A549 (cell line): Measurements from ENCODE around the gene MARCHF10. TPM values are rescaled to one million over a fixed set of nuclear protein-coding genes. Genes with fewer than 3 reads are reported as not detected.

Experiments used
- ATAC-seq, 2 experiments: fragments of 200-7000 bp in 1 of 2; fragments of >200 bp in 1 of 2; cut with Nextera tagmentation in 1 of 2; cut with Tn5 transposase in 1 of 2; 3 replicates each; pipeline versions ENCODE4 v1.8.0 to v1.9.1; 2018 to 2020; ENCODE audit warnings: mild to moderate bottlenecking in 1 of 2, moderate library complexity in 1 of 2
- CTCF ChIA-PET: fragments of 300-600 bp; sonication (Branson Sonifier 250); formaldehyde crosslinking; extraction: SDS; loops from one replicate; lab custom pipeline; 2021; ENCODE audit warnings: antibody characterized with exemption, inconsistent platforms; lab: Yijun Ruan, JAX
- POLR2A ChIA-PET: fragments of 350-600 bp; formaldehyde crosslinking; extraction: SDS; loops from one replicate; lab custom pipeline; 2021; ENCODE audit warnings: antibody characterized with exemption, inconsistent platforms; lab: Yijun Ruan, JAX
- DNase-seq, 2 experiments: peaks; one replicate each; pipeline versions ENCODE4 v3.0.0 to v3.0.0-alpha.2; 2011 to 2016; ENCODE audit warnings: low read depth in 1 of 2, low spot score in 1 of 2
- FAIRE-seq: peaks from 2 replicates; lab custom pipeline; 2011; peaks lifted over from hg19 to GRCh38; lab: Jason Lieb, UNC
- H3K27ac ChIP-seq, 2 experiments: fragments of >200 bp; sonication (Bioruptor Twin); formaldehyde crosslinking; 3 replicates each; pipeline ENCODE4 v1.5.1; 2016 to 2017
- H3K4me1 ChIP-seq: fragments of >200 bp; sonication (Bioruptor Twin); formaldehyde crosslinking; 3 replicates; pipeline ENCODE4 v1.6.1; 2016
- H3K4me2 ChIP-seq: fragments of >200 bp; sonication (Bioruptor Twin); formaldehyde crosslinking; 3 replicates; pipeline ENCODE4 v1.6.1; 2016
- H3K4me3 ChIP-seq: fragments of >200 bp; sonication (Bioruptor Twin); formaldehyde crosslinking; 3 replicates; pipeline ENCODE4 v1.5.1; 2016
- H3K9me3 ChIP-seq: fragments of >200 bp; sonication (Bioruptor Twin); formaldehyde crosslinking; 3 replicates; pipeline ENCODE4 v1.6.1; 2016
- BHLHE40 ChIP-seq: IDR thresholded peaks from 2 replicates; pipeline ENCODE4 v1.6.1; 2012; ENCODE audit warnings: low read depth, low read length, inconsistent platforms
- CBX8 ChIP-seq: fragments of 200-600 bp; sonication (generic); IDR thresholded peaks from 2 replicates; pipeline ENCODE4 v1.6.1; 2016
- CEBPB ChIP-seq, 2 experiments: fragments of >200 bp in 1 of 2; sonication (Bioruptor Twin) in 1 of 2; formaldehyde crosslinking in 1 of 2; IDR thresholded peaks; 2 replicates each; pipeline ENCODE4 v1.6.1; 2012 to 2016
- FOSL2 ChIP-seq, 2 experiments: fragments of 450-650 bp in 1 of 2; fragments of >200 bp in 1 of 2; sonication (Bioruptor Twin) in 1 of 2; formaldehyde crosslinking; IDR thresholded peaks; 2 replicates each; pipeline versions ENCODE4 v1.5.0 to v1.6.1; 2016 to 2020; ENCODE audit warnings: mild to moderate bottlenecking in 1 of 2, moderate library complexity in 1 of 2
- HDAC2 ChIP-seq: fragments of 200-600 bp; sonication (generic); IDR thresholded peaks from 2 replicates; pipeline ENCODE4 v1.6.1; 2016
- HEYL ChIP-seq: fragments of 250-450 bp; sonication (Bioruptor Pico); IDR thresholded peaks from 2 replicates; pipeline ENCODE4 v1.8.0; 2021; ENCODE audit warnings: mild to moderate bottlenecking, moderate library complexity
- HOXA7 ChIP-seq: fragments of 250-450 bp; sonication (Bioruptor Pico); IDR thresholded peaks from 2 replicates; pipeline ENCODE4 v1.5.0; 2020; ENCODE audit warnings: mild to moderate bottlenecking, moderate library complexity
- JUNB ChIP-seq: fragments of >200 bp; sonication (Bioruptor Twin); formaldehyde crosslinking; IDR thresholded peaks from 2 replicates; pipeline ENCODE4 v1.6.1; 2016
- MAFK ChIP-seq: fragments of 450-650 bp; IDR thresholded peaks from 2 replicates; pipeline ENCODE4 v1.6.1; 2014; ENCODE audit not compliant: partially characterized antibody
- MYC ChIP-seq: IDR thresholded peaks from 2 replicates; pipeline ENCODE4 v1.6.1; 2012; ENCODE audit warnings: mild to moderate bottlenecking, inconsistent platforms, low read length, improper control_type of control experiment, borderline replicate concordance
- WGBS: methylation state at CpG from one replicate; pipeline ENCODE4 v1.1.6; 2017; ENCODE audit errors: missing lambda C conversion rate; 5-methylcytosine and 5-hydroxymethylcytosine counted together
- polyA plus RNA-seq, 4 experiments: library from polyadenylated mRNA; depleted of rRNA in 3 of 4; stranded (reverse); fragments of >200 nt; fragmentation: RNase III in 1 of 4; extraction: RNeasy Plus Mini Kit Qiagen cat#74134 plus additional on column Dnase treatment in 1 of 4; gene quantifications; 2 replicates in 3 of 4; 3 replicates in 1 of 4; pipeline ENCODE4 v1.2.3, GENCODE V29; 2011 to 2017
- TF ChIP-seq, protein P1 (sequence below): fragments of >200 bp; sonication (Bioruptor Twin); formaldehyde crosslinking; IDR thresholded peaks from 3 replicates; pipeline ENCODE4 v1.6.1; 2016
- TF ChIP-seq, protein P2 (sequence below): fragments of 450-650 bp; IDR thresholded peaks from 2 replicates; pipeline ENCODE4 v1.6.1; 2014; ENCODE audit warnings: antibody characterized with exemption
- TF ChIP-seq, protein P3 (sequence below): fragments of 250-450 bp; sonication (Bioruptor Pico); IDR thresholded peaks from 2 replicates; pipeline ENCODE4 v1.5.0; 2021; ENCODE audit warnings: mild to moderate bottlenecking, moderate library complexity, borderline replicate concordance

The MARCHF10 gene
- polyA plus RNA-seq, 2 of the 4 experiments (the other 2 are of a cell fraction): 0.43 to 0.57 TPM

DNA sequence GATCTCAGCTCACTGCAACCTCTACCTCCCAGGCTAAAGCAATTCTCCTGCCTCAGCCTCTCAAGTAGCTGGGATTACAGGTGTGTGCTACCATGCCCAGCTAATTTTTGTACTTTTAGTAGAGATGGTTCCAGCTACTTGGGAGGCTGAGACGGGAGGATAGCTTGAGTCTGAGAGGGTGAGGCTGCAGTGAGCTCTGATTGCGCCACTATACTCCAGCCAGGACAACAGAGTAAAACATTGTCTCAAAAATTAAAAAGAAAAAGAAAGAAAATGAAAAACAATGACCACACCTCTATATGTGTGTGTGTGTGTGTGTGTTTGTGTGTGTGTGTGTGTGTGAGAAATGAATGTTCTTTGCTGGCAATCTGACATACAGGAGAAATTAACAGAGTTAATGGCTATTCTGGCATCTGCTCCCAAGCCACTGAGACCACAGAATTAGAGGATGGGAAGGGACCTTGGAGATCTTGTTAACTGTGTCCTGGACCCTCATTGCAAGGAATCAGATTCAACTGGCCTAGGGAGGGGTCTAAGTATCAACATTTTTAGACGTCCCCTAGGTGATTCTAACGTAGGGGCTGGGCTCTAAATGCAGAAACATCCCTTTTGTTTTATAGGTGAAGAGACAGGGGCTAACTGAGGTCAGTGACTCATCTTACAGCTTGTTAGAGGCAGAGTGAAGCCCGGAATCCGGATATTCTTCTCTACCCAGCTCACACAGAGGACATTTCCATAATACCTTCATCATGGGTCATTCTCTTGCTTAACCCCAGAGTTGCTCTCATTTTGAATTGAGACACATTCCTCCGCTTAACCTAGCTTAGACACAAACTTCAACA, 16.4 kb upstream of the MARCHF10 start (continued):
- peak; percentile 88; the same call in 1 of the 2 replicates for TF ChIP-seq FOSL2 (IDR thresholded peaks at IDR 0.05)
- peak; percentile 94 for TF ChIP-seq FOSL2 (CRISPR knock-in tag; IDR thresholded peaks at IDR 0.05)
- TF ChIP-seq, all 56 proteins: peak for 9

DNA sequence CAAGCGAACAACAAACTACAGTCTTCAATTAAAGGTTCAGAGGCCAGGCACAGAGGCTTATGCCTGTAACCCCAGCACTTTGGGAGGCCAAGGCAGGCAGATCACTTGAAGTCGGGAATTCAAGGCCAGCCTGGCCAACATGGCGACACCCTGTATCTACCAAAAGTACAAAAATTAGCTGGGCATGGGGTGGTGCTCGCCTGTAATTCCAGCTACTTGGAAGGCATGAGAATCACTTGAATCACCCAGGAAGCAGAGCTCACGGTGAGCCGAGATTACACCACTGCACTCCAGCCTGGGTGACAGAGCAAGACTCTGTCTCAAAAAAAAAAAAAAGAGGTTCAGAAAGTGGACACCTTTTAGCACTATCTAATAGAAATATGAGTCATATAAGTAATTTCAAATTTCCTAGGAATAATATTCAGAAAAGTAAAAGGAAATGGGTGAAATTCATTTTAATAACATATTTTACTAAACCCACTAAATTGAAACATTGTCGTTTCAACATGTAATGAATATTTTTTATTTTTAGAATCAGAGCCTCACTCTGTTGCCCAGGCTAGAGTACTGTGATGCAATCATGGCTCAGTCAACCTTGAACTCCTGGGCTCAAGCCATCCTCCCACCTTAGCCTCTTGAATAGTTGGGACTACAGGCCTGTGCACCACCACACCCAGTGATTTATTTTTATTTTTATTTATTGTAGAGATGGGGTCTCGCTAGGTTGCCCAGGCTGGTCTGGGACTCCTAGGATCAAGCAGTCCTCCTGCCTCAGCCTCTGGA, 15.2 kb upstream of the MARCHF10 start:
- DNase-seq (peak in 1 of 2 experiments; percentile 60), ATAC-seq (no peak), FAIRE-seq (no peak)
- TF ChIP-seq HDAC2 (no peak), FOSL2 (IDR thresholded peaks at IDR 0.05) (no peak), FOSL2 (CRISPR knock-in tag; IDR thresholded peaks at IDR 0.05) (peak; percentile 46; the same call in 1 of the 2 replicates), MYC (no peak), CBX8 (no peak), HOXA7 (CRISPR knock-in tag) (no peak), HEYL (no peak), CEBPB (IDR thresholded peaks at IDR 0.05) (peak; percentile 60 to 66; a peak in 2 of 4 replicates), JUNB (no peak)
- TF ChIP-seq, protein P1, sequence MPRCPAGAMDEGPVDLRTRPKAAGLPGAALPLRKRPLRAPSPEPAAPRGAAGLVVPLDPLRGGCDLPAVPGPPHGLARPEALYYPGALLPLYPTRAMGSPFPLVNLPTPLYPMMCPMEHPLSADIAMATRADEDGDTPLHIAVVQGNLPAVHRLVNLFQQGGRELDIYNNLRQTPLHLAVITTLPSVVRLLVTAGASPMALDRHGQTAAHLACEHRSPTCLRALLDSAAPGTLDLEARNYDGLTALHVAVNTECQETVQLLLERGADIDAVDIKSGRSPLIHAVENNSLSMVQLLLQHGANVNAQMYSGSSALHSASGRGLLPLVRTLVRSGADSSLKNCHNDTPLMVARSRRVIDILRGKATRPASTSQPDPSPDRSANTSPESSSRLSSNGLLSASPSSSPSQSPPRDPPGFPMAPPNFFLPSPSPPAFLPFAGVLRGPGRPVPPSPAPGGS: no peak
- TF ChIP-seq, protein P2, sequence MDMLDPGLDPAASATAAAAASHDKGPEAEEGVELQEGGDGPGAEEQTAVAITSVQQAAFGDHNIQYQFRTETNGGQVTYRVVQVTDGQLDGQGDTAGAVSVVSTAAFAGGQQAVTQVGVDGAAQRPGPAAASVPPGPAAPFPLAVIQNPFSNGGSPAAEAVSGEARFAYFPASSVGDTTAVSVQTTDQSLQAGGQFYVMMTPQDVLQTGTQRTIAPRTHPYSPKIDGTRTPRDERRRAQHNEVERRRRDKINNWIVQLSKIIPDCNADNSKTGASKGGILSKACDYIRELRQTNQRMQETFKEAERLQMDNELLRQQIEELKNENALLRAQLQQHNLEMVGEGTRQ: no peak
- TF ChIP-seq, protein P3, sequence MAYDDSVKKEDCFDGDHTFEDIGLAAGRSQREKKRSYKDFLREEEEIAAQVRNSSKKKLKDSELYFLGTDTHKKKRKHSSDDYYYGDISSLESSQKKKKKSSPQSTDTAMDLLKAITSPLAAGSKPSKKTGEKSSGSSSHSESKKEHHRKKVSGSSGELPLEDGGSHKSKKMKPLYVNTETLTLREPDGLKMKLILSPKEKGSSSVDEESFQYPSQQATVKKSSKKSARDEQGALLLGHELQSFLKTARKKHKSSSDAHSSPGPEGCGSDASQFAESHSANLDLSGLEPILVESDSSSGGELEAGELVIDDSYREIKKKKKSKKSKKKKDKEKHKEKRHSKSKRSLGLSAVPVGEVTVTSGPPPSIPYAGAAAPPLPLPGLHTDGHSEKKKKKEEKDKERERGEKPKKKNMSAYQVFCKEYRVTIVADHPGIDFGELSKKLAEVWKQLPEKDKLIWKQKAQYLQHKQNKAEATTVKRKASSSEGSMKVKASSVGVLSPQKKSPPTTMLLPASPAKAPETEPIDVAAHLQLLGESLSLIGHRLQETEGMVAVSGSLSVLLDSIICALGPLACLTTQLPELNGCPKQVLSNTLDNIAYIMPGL: no peak
- 62% methylated on average over 8 of the region's 8 CpGs for WGBS
- Histone ChIP-seq H3K4me2 (peak overlapping the region; percentile 20), H3K4me1 (peaks cover 88% of the 10 kb centered on the region), H3K4me3 (no peak overlapping the region), H3K9me3 (no peaks in the 10 kb centered on the region), H3K27ac (peak overlapping the region; percentile 91 to 95)
- ChIA-PET CTCF (interaction anchor here (1.0 to 2.5 kb wide), 6 partner anchors 54 to 145 kb away, joined by 3 to 8 read pairs (median 3); no protein-coding TSS in a partner anchor), POLR2A (interaction anchor here (0.8 to 2.1 kb wide), 4 partner anchors 32 to 143 kb away, joined by 3 to 8 read pairs (median 6); partner anchors contain the start of gene TANC2)

DNA sequence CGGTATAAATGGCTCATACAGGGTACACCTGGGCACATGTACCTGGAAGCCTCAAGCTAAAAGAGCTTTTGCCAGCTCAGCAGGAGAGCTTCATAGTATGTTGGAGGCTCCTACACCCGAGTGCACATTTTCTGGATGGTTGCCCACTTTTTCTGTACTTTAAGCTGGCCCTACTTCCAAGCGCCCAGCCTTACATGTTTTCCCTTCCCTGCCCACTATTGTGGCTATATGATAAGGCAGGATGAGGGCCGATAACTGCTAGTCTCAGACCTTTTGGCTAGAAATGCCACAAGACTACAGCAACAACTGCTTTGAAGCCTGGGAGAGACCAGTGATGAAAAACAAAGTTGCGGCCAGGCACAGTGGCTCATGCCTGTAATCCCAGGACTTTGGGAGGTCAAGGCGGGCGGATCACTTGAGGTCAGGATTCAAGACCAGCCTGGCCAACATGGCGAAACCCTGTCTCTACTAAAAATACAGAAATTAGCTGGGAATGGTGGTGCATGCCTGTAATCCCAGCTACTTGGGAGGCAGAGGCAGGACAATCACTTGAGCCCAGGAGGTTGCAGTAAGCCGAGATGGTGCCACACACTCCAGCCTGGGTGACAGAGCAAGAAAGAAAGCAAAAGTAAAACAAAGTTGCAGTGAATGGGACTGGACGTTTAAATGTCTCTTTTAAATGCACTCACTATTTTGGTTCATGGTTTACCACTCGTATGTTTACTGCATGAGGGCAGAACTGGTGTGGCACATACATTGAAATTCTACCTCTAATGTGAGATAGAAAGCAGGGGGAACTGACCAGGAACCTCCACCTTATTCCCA, 14.2 kb upstream of the MARCHF10 start:
- POLR2A ChIA-PET: interaction anchor here (0.8 to 1.0 kb wide), 3 partner anchors 31 to 144 kb away, joined by 3 to 8 read pairs (median 4); partner anchors contain the start of gene TANC2

More for the DNA sequence above, 14.2 kb upstream of the MARCHF10 start:
- TF ChIP-seq MAFK: peak; percentile 20
- TF ChIP-seq BHLHE40: no peak
- no peak for DNase-seq
- 87% methylated on average over 11 of the region's 11 CpGs for WGBS
- no peak for ATAC-seq
- Histone ChIP-seq H3K4me1 (peaks cover 79% of the 10 kb centered on the region), H3K27ac (peak overlapping the region; percentile 91 to 95), H3K4me3 (no peak overlapping the region), H3K4me2 (peak overlapping the region; percentile 20; the same call in 1 of the 3 replicates), H3K9me3 (no peaks in the 10 kb centered on the region)
- CTCF ChIA-PET: interaction anchor here (0.8 to 2.2 kb wide), 9 partner anchors 11 to 123 kb away, joined by 3 to 8 read pairs (median 3); no protein-coding TSS in a partner anchor
- FAIRE-seq: no peak
